ENCODE results near the gene COPE. TPM values are rescaled to one million over a fixed set of nuclear protein-coding genes. Genes with fewer than 3 reads are reported as not detected.
"Not testable (repeated sequence)": the region's sequence is repeated elsewhere in the genome, so short reads cannot be mapped to it uniquely, and the experiment has no call there.

Gene COPE
- polyA plus RNA-seq, 1 donor: 84.2 TPM

- DNase-seq: no peak
These were observed 10.1 kb downstream of the COPE start for GRCh38 chr19:18908917-18909619.

GRCh38 chr19:18906605-18907519, 12.3 kb downstream of the COPE start:
- DNase-seq: no peak

DNA sequence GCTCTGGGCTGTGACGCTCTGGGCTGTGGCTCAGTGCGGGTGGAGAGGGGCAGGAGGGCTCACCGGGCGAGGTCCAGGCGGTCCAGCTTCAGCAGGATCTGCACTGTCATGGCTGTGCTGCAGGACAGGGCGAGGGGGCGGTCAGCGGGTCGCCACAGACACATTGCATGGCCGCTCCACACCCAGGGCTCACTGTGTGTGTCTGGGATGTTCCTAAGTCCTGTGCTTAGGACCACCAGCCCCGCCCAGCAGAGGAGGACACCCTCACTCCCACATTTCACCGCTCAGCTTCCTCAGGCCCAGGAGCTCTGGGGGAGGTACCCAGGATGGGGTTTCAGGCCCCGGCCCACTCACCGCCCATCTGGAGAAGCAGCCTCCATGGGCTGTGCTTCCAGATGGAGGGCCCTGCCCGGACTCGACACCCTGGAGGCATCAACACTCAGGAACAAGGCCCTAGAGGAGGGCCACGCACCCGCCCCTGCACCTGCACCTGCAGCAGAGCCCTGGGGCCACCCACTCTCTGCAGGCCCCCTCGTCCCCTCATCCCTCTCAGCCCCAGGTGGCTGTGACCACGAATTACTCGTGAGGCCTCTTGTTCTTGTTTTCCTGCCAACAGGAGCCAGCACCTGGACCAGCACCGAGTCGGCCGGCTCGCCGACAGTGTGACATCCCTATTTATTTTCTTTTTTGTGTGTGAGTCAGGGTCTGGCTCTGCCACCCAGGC, 13.5 kb downstream of the COPE start:
- no peak for DNase-seq

GRCh38 chr19:18905058-18905456, 14.1 kb downstream of the COPE start:
- no peak for DNase-seq

- no peak for DNase-seq
These were observed 14.7 kb downstream of the COPE start for GRCh38 chr19:18904334-18905057.

- no peak for DNase-seq
These were observed 15.8 kb downstream of the COPE start for GRCh38 chr19:18903156-18904037.

GRCh38 chr19:18902519-18902918, 16.7 kb downstream of the COPE start:
- not testable (repeated sequence) for DNase-seq

- DNase-seq: no peak
These were observed 17.7 kb downstream of the COPE start for GRCh38 chr19:18901491-18901890.

GRCh38 chr19:18900700-18901481, 18.3 kb downstream of the COPE start:
- no peak for DNase-seq

- no peak for DNase-seq
These were observed 19.3 kb downstream of the COPE start for GRCh38 chr19:18899624-18900560.

DNA sequence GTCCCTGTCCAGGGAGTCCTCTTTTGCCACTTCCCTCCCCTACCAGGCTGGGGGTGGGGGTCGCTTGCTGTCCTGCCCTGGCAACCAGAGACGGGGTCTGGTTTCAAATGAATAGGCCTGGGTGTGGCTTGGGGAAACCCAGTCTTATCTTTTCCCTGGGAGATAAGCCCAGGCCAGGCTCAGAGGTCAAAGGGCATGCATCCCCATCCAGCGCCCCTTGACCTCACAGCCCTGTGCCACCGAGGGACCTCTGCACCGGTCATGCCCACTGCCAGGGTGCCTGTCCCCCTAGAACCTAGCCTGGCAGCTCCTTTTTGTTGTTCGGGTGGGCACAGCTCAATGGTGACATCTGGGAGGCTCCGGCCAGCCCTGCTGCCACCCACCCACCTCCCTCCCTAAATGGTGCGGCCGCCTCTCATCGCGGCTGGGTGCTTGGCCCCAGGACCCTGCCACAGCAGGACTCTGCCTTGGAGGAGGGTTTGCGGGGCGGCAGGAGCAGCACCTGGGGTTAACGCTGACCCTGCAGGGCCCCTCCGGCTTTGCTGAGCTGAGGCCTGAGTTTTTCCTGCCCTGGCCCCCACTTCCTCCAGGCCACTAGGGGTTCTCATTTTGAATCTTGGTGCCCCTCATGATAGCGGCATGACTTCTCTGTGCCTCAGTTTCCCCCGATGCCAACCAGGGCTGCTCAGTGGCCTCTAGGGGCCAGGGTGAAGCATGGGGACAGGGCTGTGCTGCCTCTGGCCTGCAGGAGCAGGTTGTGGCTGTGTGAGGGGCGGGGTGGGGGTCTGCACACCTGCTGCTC, 20.4 kb downstream of the COPE start:
- DNase-seq: no peak

GRCh38 chr19:18898081-18898606, 21.0 kb downstream of the COPE start:
- DNase-seq: no peak

- no peak for DNase-seq
These were observed 21.8 kb downstream of the COPE start for GRCh38 chr19:18897094-18898029.

- DNase-seq: no peak
These were observed 22.8 kb downstream of the COPE start for GRCh38 chr19:18896421-18896841.

DNA sequence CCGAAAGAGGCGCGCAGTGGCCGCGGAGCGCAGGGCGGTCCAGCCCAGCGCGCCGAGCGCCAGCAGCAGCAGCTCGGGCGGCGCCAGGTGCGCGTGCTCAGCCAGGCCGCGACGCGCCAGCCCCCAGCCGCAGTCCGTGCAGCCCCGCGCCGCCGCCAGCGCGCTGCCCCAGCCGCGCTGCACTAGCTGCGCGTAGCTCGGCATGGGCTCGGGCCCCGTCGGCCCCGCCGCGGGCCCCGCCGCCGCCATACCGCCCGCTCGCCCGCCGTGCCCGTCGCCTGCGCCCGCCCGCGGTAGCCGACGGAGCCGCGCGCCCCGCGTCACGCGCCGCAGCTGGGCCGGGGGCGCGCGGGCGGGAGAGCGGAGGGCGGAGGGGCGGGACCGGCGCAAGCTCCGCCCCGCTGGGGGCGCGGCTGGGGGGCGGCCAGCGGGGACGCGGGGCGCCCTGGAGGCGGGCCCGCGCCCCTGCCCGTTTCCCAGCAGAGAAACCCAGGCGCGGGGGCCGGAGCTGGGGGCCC, 23.3 kb downstream of the COPE start, which contains the start of gene CERS1:
TSS of gene CERS1 (minus strand) at position 335 of the 518 bp plus-strand sequence. CDS start at position 249, 86 bp downstream.
- peak; percentile 38 for DNase-seq

DNA sequence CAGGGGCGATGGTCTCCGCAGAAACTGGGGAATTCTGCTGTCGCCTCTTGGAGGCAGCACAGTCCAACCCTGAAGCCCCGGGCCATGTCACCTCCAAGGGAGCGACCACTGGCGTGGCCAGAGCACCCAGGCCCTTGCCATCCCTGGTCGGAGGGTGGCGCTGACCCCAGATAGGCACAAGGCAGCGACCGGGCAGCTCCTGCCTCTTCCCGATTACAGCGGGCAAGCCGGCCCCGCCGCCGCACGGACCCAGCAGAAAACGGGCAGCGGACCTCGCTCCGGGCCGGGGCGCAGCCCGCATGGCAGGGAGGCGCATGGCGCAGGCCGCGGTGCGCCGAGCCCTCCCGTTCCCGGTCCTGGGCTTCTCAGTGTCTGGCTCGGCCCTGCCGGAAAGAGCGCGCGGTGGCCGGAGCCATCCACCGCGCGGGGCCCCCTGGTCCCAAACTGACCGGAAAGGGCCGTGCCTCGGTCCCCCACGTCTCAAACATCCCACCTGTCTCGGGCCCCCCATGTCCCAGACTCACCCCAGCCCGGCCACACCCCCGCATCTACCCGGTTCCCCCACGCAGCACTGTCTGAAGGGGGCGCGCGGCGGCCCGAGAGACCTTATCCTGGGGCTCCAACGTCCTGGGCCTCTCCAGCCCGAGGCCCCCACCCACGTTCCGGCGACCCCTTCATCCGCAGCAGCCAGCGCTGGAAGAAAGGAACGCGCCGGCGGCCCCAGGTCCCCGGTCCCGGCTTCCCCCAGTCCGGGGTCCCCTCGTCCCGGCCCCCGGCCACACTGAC, 24.0 kb downstream of the COPE start:
- peak; percentile 46 for DNase-seq

Data from hindlimb muscle (tissue), 1 donor.